ENCODE results near the gene TAF1C.

TAF1C gene

GRCh38 chr16:84139628-84140258 lies 47.1 kb downstream of the TAF1C start:
- TF ChIP-seq, protein P1, sequence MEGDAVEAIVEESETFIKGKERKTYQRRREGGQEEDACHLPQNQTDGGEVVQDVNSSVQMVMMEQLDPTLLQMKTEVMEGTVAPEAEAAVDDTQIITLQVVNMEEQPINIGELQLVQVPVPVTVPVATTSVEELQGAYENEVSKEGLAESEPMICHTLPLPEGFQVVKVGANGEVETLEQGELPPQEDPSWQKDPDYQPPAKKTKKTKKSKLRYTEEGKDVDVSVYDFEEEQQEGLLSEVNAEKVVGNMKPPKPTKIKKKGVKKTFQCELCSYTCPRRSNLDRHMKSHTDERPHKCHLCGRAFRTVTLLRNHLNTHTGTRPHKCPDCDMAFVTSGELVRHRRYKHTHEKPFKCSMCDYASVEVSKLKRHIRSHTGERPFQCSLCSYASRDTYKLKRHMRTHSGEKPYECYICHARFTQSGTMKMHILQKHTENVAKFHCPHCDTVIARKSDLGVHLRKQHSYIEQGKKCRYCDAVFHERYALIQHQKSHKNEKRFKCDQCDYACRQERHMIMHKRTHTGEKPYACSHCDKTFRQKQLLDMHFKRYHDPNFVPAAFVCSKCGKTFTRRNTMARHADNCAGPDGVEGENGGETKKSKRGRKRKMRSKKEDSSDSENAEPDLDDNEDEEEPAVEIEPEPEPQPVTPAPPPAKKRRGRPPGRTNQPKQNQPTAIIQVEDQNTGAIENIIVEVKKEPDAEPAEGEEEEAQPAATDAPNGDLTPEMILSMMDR (IDR thresholded peaks at IDR 0.05; ENCODE audit: low read depth, low read length, missing control alignments) = no peak
- no peak overlapping the region for H3K4me3 ChIP-seq (replicated peaks; ENCODE audit: low read depth, low read length)
- DNase-seq (ENCODE audit: extremely low read depth, low read depth) = no peak

- TF ChIP-seq, protein P1 (IDR thresholded peaks at IDR 0.05; ENCODE audit: low read depth, low read length, missing control alignments) = no peak
- H3K4me3 ChIP-seq (replicated peaks; ENCODE audit: low read depth, low read length) = no peak overlapping the region
- DNase-seq (ENCODE audit: extremely low read depth, low read depth) = no peak
These were observed 47.8 kb downstream of the TAF1C start for GRCh38 chr16:84138824-84139627.

DNA sequence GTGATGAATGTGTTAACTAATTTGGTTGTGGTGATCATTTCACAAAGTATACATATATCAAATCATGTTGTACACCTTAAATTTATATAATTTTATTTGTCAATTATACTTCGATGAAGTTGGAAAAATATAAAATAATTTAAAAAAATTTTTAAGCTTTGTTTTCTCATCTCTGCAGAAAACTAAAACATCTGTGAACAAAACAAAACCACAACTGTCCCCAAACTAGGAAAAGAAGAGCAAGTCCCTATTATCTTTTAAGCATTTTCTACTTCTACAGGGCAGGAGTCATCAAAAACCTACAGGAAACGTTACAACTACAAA lies 48.4 kb downstream of the TAF1C start:
- no peak for DNase-seq (ENCODE audit: extremely low read depth, low read depth)
- TF ChIP-seq, protein P1 (IDR thresholded peaks at IDR 0.05; ENCODE audit: low read depth, low read length, missing control alignments) = no peak
- H3K4me3 ChIP-seq (replicated peaks; ENCODE audit: low read depth, low read length) = no peak overlapping the region

DNA sequence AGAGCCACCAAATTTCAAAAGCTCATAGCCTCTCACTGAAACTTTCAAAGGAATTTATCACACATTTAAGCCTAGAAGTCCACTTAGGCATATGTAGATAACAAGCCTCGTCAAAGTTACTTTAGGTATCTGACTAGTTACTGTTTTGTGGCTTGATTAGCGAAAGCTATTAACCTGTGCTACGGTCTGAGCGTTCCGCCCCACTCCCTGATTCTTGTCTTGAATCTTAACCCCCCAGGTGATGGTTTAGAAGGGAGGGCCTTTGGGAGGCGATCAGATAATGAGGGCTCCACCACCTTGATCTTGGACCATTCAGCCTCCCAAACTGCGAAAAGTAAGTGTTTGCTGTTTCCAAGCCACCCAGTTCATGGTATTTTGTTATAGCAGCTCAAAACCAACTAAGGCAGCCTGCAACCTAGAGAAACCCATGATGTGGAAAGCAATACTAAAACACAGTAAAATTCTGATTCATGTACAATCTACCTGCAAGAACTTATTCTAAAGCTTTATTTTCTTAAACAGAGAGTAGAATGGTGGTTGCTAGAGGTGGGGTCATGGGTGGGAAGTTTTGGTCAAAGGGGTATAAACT lies 49.0 kb downstream of the TAF1C start:
- TF ChIP-seq, protein P1 (IDR thresholded peaks at IDR 0.05; ENCODE audit: low read depth, low read length, missing control alignments) = no peak
- no peak overlapping the region for H3K4me3 ChIP-seq (replicated peaks; ENCODE audit: low read depth, low read length)

GRCh38 chr16:84137287-84137686 lies 49.6 kb downstream of the TAF1C start:
- TF ChIP-seq, protein P1 (IDR thresholded peaks at IDR 0.05; ENCODE audit: low read depth, low read length, missing control alignments) = no peak
- H3K4me3 ChIP-seq (replicated peaks; ENCODE audit: low read depth, low read length) = no peak overlapping the region
- no peak for DNase-seq (ENCODE audit: extremely low read depth, low read depth)

More for the DNA sequence above, 49.0 kb downstream of the TAF1C start:
- DNase-seq (ENCODE audit: extremely low read depth, low read depth) = no peak

DNA sequence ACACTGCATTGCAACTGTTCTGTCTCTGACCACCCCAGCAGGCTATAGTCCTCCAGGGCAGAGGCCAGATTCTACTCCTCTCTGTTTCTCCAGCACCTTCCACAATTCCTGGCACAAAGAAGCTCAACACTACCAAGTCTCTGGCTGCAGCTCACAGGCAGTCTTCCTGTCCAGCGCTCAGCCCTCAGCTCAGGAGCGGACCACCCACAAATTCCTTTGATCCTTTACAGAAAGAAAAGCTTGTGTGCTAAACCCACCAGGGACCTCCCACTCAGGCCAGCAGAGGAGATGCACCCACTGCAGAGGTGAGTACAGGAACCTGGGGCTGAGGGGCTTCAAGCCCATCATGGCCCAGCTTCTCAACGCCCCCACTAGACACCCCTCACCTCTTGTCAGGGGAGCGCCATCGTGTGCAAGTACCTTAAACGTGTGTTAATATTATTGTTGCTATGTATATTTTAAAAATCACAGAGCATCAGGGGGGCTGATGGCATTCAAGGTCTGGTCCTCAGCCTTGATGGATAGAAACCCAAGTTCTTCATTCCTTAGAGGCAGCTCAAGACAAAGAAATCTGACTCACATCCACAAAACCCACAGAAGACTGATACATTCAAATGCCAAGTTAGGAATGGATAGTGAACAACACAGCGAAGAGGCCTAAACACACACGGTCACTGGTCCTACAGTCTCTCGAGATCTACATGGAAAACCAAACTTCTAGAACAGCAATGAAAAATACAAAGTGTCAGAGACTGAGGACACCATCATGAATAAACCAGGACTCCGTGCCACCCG lies 50.3 kb downstream of the TAF1C start:
- TF ChIP-seq, protein P1 (IDR thresholded peaks at IDR 0.05; ENCODE audit: low read depth, low read length, missing control alignments) = no peak
- DNase-seq (ENCODE audit: extremely low read depth, low read depth) = no peak

More for the DNA sequence above, 50.3 kb downstream of the TAF1C start:
- H3K4me3 ChIP-seq (replicated peaks; ENCODE audit: low read depth, low read length) = no peak overlapping the region
